Neural cell (in vitro differentiated cells): Measurements from ENCODE around the gene TGFBR3. TPM values are rescaled to one million over a fixed set of nuclear protein-coding genes. Genes with fewer than 3 reads are reported as not detected.

Experiments
- H2AFZ ChIP-seq: fragments of 200-600, 300-800 bp; sonication (generic), shearing (Covaris generic); 2 replicates; pipeline ENCODE4 v1.6.0; 2014; ENCODE audit warnings: low read depth, mild to moderate bottlenecking, antibody characterized with exemption, low read length, moderate library complexity
- H3F3A ChIP-seq: fragments of 200-600 bp; shearing (Covaris generic); 2 replicates; pipeline ENCODE4 v1.6.1; 2016; ENCODE audit warnings: mild to moderate bottlenecking, moderate library complexity, mixed read lengths, antibody characterized with exemption, low read length; ENCODE audit not compliant: insufficient read depth, poor library complexity, severe bottlenecking
- H3K27ac ChIP-seq: fragments of 200-600, 300-800 bp; sonication (generic), shearing (Covaris generic); 2 replicates; pipeline ENCODE4 v1.5.1; 2014; ENCODE audit warnings: mild to moderate bottlenecking, low read length, moderate library complexity
- H3K27me3 ChIP-seq: fragments of 300-800, 200-600 bp; sonication (generic), shearing (Covaris generic); 2 replicates; pipeline ENCODE4 v1.6.0; 2014; ENCODE audit warnings: mild to moderate bottlenecking, low read depth, low read length, moderate library complexity; ENCODE audit not compliant: insufficient read depth
- H3K36me3 ChIP-seq: fragments of 300-800, 200-600 bp; sonication (generic), shearing (Covaris generic); 2 replicates; pipeline ENCODE4 v1.5.1; 2014; ENCODE audit warnings: mild to moderate bottlenecking, antibody characterized with exemption, low read length, moderate library complexity; ENCODE audit not compliant: insufficient read depth
- H3K4me2 ChIP-seq: fragments of 300-800, 200-600 bp; sonication (generic), shearing (Covaris generic); 2 replicates; pipeline ENCODE4 v1.6.0; 2014; ENCODE audit warnings: mild to moderate bottlenecking, low read length
- H3K4me3 ChIP-seq: fragments of 300-800, 200-600 bp; sonication (generic), shearing (Covaris generic); 2 replicates; pipeline ENCODE4 v1.5.1; 2014; ENCODE audit warnings: mild to moderate bottlenecking, low read length, moderate library complexity
- H3K79me2 ChIP-seq: fragments of 200-600 bp; shearing (Covaris generic); replicated peaks from 2 replicates; pipeline ENCODE4 v1.6.0; 2014; ENCODE audit warnings: mild to moderate bottlenecking, low read length, moderate library complexity; ENCODE audit not compliant: insufficient read depth
- H3K9ac ChIP-seq: fragments of 300-800, 200-600 bp; sonication (generic), shearing (Covaris generic); 2 replicates; pipeline ENCODE4 v1.6.1; 2016; ENCODE audit warnings: mild to moderate bottlenecking, low read length, mixed read lengths
- H3K9me2 ChIP-seq: fragments of 200-600 bp; shearing (Covaris generic); 2 replicates; pipeline ENCODE4 v1.6.1; 2016; ENCODE audit warnings: mild to moderate bottlenecking, low read length, mixed read lengths; ENCODE audit not compliant: insufficient read depth
- H3K9me3 ChIP-seq: fragments of 200-600, 300-800 bp; sonication (generic), shearing (Covaris generic); 2 replicates; pipeline ENCODE4 v1.6.1; 2016; ENCODE audit warnings: mild to moderate bottlenecking, mixed run types, low read length, moderate library complexity, mixed read lengths
- H4K20me1 ChIP-seq: fragments of 200-600 bp; shearing (Covaris generic); 2 replicates; pipeline ENCODE4 v1.6.1; 2016; ENCODE audit warnings: mild to moderate bottlenecking, mixed run types; ENCODE audit not compliant: insufficient read depth
- EP300 ChIP-seq: fragments of 450-650 bp; conservative IDR thresholded peaks from 2 replicates; pipeline ENCODE4 v1.6.1; 2014; ENCODE audit warnings: antibody characterized with exemption, mild to moderate bottlenecking, moderate library complexity; ENCODE audit not compliant: poor library complexity, severe bottlenecking
- EZH2 ChIP-seq: fragments of 200-600, 300-800 bp; shearing (Covaris generic), sonication (generic); IDR thresholded peaks from 2 replicates; pipeline ENCODE4 v1.6.1; 2014; ENCODE audit warnings: antibody characterized with exemption, low read length, borderline replicate concordance, mild to moderate bottlenecking; ENCODE audit not compliant: insufficient read depth, poor library complexity, severe bottlenecking
- MXI1 ChIP-seq: fragments of 450-650 bp; conservative IDR thresholded peaks from 2 replicates; pipeline ENCODE4 v1.6.1; 2014; ENCODE audit warnings: antibody characterized with exemption, mild to moderate bottlenecking; ENCODE audit not compliant: poor library complexity, severe bottlenecking
- POLR2AphosphoS5 ChIP-seq: IDR thresholded peaks from 2 replicates; pipeline ENCODE4 v1.6.1; 2012
- RAD21 ChIP-seq: fragments of 450-650 bp; conservative IDR thresholded peaks from 2 replicates; pipeline ENCODE4 v1.6.1; 2014; ENCODE audit warnings: antibody characterized with exemption, mild to moderate bottlenecking, moderate library complexity
- SMC3 ChIP-seq: fragments of 450-650 bp; conservative IDR thresholded peaks from 2 replicates; pipeline ENCODE4 v1.6.1; 2014; ENCODE audit warnings: antibody characterized with exemption, mild to moderate bottlenecking, moderate library complexity; ENCODE audit not compliant: poor library complexity
- TAF1 ChIP-seq: IDR thresholded peaks from 2 replicates; pipeline ENCODE4 v1.6.1; 2012; ENCODE audit warnings: low read depth
- polyA plus RNA-seq: library from polyadenylated mRNA; depleted of rRNA; stranded (reverse); fragments of >200 nt; gene quantifications from 2 replicates; pipeline ENCODE4 v1.2.3, GENCODE V29; 2014
- TF ChIP-seq, protein P1 (sequence below): fragments of 450-650 bp; IDR thresholded peaks from 2 replicates; pipeline ENCODE4 v1.5.1; 2014; ENCODE audit warnings: antibody characterized with exemption, mild to moderate bottlenecking, moderate library complexity; ENCODE audit not compliant: poor library complexity, severe bottlenecking
- TF ChIP-seq, protein P2 (sequence below): IDR thresholded peaks from 2 replicates; pipeline ENCODE4 v1.6.1; 2012; ENCODE audit warnings: borderline replicate concordance

The TGFBR3 gene
- polyA plus RNA-seq, 1 donor from 2014 or later: 0.25 TPM

DNA sequence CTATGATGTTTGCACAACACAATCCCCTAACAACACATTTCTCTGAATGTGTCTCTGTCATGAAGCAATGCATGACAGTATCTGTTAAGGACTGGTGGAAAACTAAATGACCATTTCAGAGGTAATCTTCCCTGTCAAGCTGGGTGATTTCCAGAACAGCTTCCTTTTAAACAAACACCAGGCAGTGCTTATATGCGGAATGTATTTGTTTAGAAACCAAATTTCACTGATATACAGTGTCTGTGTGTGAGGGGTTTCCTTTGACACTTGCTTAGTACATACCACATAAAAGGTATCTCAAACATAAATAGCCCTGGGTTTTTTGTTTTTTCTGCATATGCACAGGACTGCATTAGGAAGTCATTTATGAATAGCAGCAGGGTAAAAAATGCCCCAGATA lies 95.6 kb downstream of the TGFBR3 start:
- no peak for TF ChIP-seq EP300
- no peak for TF ChIP-seq POLR2AphosphoS5
- TF ChIP-seq, protein P1, sequence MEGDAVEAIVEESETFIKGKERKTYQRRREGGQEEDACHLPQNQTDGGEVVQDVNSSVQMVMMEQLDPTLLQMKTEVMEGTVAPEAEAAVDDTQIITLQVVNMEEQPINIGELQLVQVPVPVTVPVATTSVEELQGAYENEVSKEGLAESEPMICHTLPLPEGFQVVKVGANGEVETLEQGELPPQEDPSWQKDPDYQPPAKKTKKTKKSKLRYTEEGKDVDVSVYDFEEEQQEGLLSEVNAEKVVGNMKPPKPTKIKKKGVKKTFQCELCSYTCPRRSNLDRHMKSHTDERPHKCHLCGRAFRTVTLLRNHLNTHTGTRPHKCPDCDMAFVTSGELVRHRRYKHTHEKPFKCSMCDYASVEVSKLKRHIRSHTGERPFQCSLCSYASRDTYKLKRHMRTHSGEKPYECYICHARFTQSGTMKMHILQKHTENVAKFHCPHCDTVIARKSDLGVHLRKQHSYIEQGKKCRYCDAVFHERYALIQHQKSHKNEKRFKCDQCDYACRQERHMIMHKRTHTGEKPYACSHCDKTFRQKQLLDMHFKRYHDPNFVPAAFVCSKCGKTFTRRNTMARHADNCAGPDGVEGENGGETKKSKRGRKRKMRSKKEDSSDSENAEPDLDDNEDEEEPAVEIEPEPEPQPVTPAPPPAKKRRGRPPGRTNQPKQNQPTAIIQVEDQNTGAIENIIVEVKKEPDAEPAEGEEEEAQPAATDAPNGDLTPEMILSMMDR: no peak
- no peak for TF ChIP-seq SMC3
- TF ChIP-seq, protein P2, sequence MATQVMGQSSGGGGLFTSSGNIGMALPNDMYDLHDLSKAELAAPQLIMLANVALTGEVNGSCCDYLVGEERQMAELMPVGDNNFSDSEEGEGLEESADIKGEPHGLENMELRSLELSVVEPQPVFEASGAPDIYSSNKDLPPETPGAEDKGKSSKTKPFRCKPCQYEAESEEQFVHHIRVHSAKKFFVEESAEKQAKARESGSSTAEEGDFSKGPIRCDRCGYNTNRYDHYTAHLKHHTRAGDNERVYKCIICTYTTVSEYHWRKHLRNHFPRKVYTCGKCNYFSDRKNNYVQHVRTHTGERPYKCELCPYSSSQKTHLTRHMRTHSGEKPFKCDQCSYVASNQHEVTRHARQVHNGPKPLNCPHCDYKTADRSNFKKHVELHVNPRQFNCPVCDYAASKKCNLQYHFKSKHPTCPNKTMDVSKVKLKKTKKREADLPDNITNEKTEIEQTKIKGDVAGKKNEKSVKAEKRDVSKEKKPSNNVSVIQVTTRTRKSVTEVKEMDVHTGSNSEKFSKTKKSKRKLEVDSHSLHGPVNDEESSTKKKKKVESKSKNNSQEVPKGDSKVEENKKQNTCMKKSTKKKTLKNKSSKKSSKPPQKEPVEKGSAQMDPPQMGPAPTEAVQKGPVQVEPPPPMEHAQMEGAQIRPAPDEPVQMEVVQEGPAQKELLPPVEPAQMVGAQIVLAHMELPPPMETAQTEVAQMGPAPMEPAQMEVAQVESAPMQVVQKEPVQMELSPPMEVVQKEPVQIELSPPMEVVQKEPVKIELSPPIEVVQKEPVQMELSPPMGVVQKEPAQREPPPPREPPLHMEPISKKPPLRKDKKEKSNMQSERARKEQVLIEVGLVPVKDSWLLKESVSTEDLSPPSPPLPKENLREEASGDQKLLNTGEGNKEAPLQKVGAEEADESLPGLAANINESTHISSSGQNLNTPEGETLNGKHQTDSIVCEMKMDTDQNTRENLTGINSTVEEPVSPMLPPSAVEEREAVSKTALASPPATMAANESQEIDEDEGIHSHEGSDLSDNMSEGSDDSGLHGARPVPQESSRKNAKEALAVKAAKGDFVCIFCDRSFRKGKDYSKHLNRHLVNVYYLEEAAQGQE: no peak
- no peak for TF ChIP-seq TAF1
- TF ChIP-seq EZH2: no peak
- TF ChIP-seq RAD21: no peak
- TF ChIP-seq MXI1: no peak
- Histone ChIP-seq H3K4me2 (no peak overlapping the region), H3K9me3 (no peaks in the 10 kb centered on the region), H4K20me1 (no peaks in the 10 kb centered on the region), H3K36me3 (no peaks in the 10 kb centered on the region), H3K9ac (no peak overlapping the region), H2AFZ (no peak overlapping the region), H3K27me3 (peaks cover 9% of the 10 kb centered on the region), H3K4me3 (no peak overlapping the region), H3K79me2 (no peaks in the 10 kb centered on the region), H3F3A (no peaks in the 10 kb centered on the region), H3K27ac (no peak overlapping the region), H3K9me2 (no peaks in the 10 kb centered on the region)

DNA sequence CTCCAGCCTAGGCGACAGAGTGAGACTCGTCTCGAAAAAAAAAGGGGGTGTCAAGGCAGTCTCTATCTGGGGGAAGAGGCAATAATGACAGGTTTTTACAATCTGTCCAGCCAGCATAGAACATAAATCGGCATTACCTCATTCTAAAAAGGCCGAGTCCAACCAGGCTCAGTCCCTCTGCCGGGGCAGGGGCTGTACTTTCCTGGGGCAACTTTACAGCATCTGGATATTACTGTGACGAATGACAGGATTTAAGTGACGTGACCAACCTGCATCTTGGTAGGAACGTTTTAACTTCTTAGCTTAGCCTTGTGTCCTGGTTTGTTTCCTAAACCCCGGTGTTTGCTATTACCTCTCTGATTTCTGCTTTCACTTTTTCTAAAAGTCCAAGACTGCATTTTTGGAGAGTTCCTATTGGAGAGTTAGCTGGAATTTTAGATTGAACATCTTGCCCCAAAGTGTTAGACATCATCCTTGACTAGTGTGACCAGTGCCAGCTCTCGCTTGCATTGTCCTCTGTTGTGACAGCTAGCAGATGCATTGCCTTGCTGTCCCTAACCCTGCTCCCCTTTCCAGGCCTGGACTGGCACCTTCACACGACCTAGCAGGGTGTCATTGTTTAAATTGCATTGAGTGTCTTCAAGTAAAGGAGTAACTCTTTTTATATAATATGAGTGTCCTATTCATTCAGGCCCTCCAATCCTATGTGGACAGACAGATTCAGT lies 96.5 kb downstream of the TGFBR3 start:
- H3K9me3 ChIP-seq: no peaks in the 10 kb centered on the region
- H3K36me3 ChIP-seq: no peaks in the 10 kb centered on the region
- H3K9me2 ChIP-seq: no peaks in the 10 kb centered on the region
- H3K4me2 ChIP-seq: no peak overlapping the region
- H4K20me1 ChIP-seq: no peaks in the 10 kb centered on the region
- TF ChIP-seq TAF1 (no peak), EP300 (no peak), EZH2 (no peak), SMC3 (no peak), POLR2AphosphoS5 (no peak), RAD21 (no peak), MXI1 (no peak)
- TF ChIP-seq, protein P1: no peak
- TF ChIP-seq, protein P2: no peak
- no peak overlapping the region for H3K27ac ChIP-seq
- peaks cover 9% of the 10 kb centered on the region for H3K27me3 ChIP-seq
- H3K9ac ChIP-seq: no peak overlapping the region
- H3K4me3 ChIP-seq: no peak overlapping the region
- no peaks in the 10 kb centered on the region for H3F3A ChIP-seq
- no peak overlapping the region for H2AFZ ChIP-seq
- no peaks in the 10 kb centered on the region for H3K79me2 ChIP-seq
